HuH-7 (cell line): Measurements from ENCODE around the gene HSPA4L.

Experiments
- DNase-seq: peaks from one replicate; pipeline ENCODE4 v3.0.0; 2011; ENCODE audit warnings: low spot score

Gene HSPA4L

DNA sequence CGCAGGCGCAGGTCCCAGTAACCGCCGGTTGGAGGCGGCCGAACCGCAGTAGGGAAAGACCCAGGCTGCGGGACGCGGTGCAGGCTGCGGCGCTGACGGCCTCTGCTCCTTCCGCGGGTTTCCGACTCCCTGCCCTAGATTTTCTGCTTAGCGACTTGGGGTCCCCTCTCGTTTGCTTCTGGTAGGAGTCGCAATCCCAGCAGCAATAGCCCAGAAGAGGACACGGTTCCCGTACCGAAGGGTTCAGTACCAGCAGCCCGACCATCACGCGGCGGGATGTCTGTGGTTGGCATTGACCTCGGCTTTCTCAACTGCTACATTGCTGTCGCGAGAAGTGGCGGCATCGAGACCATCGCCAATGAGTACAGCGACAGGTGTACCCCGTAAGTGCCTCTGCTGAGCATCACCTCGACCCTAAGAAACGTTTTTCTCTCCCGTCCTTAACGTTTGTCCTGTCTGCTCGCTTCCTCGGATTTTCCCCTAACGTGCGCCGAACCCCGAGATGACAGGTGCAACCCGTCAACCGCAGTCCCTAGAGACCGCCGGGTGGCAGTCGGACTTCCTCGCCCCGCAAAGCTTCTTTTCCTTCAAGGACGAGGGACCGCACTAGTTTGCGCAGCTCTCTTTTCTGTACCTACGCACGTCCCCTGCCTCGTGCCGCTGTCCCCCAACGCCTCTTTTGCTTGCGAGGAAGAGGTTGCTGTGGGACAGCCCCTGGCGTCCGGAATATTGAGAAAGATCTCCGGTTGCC, at the start of gene HSPA4L:
TSS of gene HSPA4L (plus strand) at position 48 of the 751 bp plus-strand sequence. CDS start at position 277, 229 bp downstream.
- DNase-seq, result peak; percentile 64

DNA sequence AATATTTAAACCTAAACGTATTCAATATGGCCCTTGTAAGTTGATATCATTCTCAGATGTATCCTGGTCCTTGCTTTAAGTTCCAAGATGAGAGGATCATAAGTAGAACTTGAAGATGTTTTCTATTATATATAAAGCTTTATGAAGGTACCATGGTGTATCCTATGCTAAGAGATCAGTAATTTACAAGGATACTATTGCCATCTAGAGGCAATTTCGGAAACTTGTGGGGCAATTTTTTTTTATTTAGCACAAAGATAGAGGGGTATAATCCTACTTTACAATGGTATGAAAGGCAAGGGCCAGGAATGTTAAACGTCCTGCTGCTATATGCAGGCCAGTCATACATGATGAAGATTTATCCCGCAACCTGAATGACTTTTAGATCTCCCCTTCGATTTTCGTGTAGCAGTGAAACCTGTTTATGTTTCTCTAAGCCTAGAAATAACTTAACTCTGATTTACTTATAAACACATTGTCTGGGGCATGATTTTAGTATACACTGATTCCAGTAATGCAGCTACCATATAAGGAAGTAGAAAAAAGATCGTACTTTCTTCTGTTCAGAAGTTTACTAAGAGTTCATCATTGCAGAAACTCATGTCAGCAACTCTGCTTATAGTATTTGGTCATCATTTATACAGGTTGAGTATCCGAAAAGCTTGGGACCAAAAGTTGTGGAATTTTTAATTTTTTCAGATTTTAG, 49.3 kb upstream of the HSPA4L start:
- DNase-seq, result peak; percentile 30

DNA sequence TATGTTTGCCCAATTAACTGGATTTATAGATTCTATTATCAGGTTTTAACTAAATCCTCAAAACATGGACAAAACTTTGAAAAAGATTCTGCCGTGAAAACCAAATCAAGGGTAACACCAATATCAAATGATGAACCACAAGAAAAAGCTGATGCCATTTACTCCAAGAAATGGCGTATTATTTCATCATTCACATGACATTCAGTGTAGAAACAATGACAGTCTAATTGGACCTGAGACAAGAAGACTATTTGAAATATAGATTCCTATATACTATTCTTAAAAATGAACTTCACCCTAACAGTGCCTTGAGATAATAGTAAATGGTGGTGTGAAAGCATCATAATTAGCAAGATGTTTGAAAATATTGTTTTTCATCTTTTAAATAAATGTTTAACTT, 47.1 kb upstream of the HSPA4L start:
- DNase-seq, result no peak

DNA sequence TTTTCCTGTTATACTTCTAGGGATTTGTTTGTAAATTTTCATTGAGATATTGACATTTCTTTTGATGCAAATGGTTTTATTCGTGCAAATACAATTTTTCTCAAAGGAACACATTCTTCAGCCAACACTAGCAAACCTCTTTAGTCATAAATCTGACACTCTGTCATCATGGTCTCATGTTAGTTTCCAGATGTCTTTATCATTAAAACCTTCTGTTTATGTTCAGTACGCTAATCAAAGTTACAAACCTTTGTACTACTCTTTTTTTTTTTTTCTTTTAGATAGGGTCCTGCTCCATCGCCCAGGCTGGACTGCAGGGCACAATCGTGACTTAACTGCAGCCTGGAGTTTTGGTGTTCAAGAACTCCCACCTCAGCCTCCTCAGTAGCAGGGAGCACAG, 44.8 kb upstream of the HSPA4L start:
- no peak for DNase-seq

DNA sequence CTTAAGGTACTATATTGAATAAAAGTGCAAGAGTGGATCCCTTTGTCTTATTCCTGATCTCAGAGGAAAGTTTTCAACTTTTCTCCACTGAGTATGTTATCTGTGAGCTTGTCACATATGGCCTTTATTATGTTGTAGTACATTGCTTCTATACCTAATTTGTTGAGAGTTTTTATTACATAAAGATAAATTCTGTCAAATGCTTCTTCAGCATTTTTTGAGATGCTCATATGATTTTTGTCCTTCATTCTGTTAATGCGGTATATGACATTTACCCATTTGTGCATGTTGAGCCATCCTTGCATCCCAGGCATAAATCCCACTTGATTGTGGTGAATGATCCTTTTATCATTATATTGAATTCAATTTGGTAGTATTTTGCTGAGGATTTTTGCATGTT, 40.9 kb upstream of the HSPA4L start:
- no peak for DNase-seq

DNA sequence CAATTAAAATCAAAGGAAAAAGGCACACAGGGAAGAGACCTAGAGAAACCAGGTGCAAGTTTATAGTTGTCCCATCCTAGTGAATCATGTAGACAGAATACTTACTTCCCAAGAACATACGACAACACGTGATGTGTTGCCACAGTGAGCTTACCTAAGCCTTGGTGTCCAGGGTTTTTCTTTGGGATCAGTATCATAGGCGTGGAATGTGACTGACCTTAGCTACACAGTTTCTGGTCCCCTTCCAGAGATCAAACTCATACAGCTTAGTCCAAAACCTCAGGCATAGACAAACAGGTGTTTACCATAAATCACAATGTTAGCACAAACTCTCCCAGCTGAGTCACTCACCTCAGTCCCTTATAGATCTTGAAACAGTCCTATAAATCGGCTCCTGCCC, 34.2 kb upstream of the HSPA4L start:
- no peak for DNase-seq

DNA sequence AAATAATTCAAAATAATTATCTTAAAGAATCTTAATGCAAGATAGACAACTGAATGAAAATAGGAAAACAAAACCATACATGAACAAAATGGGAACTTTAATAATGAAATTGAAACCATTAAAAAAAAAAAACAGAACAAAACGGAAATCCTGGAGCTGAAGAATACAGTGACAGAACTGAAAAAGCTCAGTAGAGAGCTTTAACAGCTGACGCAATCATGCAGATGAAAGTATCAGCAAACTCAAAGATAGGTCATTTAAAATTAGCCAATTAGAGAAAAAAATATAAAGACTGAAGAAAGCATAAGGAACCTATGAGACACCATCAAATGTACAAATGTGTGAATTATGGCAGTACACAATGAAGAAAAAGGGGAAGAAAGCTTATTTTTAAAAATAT, 33.2 kb upstream of the HSPA4L start:
- DNase-seq, result no peak

DNA sequence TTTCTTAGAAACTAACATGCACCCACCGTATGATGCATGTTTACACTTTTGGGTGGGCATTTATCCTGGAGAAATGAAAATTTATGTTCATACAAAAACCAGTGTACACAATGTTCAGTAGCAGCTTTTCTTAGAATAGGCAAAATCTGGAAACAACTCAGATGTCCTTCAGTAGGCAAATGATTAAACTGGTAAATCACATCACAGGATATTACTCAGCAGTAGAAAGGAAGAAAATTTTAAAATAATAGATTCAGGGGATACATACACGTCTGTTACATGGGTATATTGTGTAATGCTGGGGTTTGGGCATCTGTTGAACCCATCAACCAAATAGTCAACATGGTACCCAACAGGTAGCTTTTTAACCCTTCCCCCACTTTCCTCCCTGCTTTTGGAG, 25.2 kb upstream of the HSPA4L start:
- DNase-seq, result no peak

DNA sequence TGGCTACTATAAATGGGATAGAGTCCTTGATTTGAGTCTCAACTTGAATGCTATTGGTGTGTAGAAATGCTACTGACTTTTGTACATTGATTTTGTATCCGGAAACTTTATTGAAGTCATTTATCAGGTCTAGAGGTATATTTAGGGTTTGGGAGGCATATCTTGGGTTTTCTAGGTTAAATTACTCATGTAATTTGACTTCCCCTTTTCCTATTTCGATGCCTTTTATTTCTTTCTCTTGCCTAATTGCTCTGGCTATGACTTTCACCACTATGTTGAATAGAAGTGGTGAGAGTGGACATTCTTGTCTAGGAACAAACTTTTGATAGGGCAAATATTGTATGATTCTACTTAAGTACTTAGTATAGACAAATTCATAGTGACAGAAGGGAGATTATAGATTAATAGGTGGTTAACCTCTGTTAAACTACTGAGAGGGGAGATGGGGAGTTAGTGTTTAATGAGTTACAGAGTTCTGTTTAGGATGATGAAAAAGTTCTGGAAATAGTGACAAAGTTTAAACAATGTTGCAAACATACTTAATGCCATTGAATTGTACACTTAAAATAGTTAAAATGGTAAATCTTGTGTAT, 22.8 kb upstream of the HSPA4L start:
- DNase-seq, result no peak

DNA sequence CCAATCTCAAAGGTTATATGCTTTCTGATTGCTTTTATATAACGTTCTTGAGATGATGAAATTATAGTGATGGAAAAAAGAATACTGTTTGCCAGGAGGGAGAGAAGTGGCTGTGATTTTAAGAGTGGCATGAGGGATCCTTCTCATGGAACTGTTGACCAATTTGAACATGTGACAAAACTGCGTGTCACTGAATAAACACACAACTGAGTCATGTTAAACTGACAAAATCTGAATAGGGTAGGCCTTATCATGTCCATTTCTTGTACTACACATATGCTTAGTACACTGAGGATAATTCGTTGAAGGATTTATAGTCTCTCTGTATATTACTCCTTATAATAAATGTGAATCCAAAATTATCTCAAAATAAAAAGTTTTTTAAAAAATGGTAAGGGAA, 22.2 kb upstream of the HSPA4L start:
- no peak for DNase-seq

DNA sequence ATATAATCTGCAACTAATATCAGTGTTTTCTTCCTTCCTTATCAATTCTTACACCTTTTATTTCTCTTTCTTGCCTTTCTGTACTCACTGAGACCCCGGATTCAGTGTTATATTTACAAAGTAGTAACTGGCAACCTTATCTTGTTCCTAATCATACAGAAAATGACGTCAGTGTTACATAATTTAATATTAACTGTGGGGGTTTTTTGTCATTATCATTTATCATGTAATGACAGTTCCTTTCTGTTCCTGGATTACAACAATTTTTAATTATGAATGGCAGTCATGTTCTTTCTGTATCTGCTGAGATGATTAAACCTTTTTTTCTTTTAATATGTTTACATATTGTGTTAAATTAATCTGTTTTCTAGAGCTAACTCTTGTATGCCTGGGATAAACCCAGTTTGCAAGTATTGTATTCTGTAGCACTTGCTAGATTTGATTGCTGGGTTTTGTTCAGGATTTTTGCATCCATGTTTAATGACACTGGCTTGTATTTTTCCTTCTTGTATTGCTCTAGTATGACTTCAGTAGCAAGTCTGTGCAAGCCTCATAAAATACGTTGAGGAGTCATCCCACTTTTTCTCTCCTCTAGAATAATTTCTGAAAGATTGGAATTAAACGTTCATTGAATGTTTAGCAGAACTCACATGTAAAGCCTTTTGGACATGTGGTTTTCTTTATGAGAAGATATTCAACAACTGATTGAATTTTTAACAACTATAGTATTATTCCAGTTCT, 10.4 kb upstream of the HSPA4L start:
- DNase-seq, result no peak

DNA sequence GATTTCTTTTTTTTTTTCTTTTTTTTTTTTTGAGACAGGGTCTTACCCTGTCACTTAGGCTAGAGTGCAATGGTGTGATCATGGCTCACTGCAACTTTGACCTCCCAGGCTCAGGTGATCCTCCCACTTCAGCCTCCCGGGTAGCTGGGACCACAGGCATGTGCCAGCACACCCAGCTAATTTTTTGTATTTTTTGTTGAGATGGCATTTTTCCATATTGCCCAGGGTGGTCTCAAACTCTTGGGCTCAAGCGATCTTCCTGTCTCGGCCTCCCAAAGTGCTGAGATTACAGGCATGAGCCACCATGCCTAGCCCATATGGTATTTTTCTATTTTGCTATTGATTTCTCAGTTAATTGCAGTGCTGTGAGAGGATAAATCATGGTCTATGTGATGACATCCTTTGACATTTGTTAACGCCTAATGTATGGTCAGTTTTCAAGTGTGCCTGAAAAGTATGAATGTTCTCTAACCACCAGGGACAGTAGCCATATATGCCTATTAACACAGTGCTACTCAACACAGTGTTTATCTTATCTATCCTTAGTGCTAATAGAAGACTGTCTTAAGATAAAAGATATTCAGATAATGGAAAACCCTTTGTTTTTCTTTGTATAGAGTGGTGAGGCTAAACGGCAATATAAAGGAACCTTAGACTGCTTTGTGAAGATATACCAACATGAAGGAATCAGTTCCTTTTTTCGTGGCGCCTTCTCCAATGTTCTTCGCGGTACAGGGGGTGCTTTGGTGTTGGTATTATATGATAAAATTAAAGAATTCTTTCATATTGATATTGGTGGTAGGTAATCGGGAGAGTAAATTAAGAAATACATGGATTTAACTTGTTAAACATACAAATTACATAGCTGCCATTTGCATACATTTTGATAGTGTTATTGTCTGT, 9.1 kb upstream of the HSPA4L start:
- DNase-seq, result no peak

DNA sequence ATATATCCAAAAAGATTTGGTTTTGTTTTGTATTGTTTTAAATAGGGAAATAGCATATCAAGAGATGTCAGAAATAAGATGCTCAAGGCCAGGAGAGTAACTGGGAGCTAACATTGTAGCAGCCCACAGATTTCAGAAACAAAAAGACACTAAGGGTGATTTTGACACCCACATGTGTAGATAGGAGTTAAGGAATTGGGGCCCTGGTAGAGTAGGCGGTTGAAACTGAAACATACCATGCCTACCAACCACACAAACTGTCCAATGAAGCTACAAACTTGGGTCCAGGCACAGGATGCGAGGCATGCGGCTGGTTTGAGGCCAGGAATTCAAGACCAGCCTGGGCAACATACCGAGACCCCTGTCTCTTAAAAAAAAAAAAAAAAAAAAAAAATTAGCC, 6.3 kb upstream of the HSPA4L start:
- no peak for DNase-seq

DNA sequence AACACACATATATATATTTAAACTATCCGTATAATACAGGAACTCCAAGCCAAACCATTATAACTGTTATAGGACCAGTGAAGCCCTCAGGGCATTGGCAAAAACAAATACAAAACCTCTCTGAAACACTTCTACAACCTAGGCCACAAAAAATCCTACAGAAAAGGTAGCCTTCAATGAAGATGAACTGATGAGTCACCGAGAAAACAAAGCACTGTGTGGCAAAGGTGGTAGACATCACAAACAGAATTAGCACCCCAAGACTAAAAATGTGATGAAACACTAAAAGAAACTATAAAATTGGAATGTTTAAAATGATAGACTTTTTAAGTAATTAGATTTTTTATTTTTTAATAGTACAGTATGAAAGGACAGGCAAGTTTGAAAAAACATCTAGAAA, 5.5 kb upstream of the HSPA4L start:
- no peak for DNase-seq

DNA sequence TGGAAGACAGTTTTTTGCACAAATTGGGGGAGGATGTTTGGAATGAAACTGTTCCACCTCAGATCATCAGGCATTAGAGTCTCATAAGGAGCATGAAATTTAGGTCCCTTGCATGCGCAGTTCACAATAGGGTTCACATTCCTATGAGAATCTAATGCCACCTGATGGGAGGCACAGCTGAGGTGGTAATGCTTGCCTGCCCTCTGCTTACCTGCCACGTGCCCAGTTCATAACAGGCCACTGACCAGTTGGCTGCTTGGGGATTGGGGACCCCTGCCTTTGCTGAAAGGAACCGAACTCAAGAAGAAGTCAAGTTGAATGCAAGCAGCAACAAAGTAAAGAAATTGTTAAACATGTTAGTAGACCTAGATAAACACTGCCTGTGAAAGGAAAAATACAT, 4.6 kb upstream of the HSPA4L start:
- DNase-seq, result no peak

DNA sequence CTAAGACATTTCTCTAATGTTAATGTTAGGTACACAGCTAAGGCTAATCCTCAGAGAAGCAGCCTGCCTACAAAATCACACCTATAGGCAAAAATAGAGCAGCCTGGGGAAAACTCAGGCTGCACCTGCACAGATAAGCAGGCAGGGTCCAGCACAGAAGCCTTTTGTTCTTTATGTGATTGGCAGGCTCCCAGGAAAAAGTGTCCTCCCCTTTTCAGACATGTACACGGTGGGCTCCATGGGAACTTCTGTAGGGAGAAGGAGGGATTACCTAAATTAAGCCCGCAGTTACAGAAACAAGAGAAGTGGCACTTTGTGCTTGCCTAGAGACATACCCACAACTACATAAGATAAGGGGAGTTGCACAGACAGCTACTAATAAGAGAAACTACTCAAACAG, 4.0 kb upstream of the HSPA4L start:
- DNase-seq, result no peak

DNA sequence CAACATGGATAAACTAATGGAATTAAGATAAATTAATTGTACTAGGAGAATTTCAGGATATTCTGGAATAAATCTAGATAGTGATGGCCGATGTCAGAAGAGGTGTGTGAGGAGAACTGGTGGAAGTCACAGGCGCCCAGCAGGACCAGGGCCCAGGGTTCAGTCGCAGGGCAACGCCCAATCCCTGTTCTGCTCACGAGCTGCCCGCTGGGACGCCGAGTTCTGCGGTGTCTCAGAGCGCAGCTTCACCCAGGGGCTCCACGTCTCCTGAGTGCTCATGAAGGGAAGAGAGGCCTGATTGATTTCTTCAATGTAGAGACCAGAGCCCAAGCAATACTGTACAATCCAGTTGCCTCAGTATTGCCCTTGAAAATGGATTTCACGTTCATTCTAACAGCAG, 1.5 kb upstream of the HSPA4L start:
- no peak for DNase-seq

DNA sequence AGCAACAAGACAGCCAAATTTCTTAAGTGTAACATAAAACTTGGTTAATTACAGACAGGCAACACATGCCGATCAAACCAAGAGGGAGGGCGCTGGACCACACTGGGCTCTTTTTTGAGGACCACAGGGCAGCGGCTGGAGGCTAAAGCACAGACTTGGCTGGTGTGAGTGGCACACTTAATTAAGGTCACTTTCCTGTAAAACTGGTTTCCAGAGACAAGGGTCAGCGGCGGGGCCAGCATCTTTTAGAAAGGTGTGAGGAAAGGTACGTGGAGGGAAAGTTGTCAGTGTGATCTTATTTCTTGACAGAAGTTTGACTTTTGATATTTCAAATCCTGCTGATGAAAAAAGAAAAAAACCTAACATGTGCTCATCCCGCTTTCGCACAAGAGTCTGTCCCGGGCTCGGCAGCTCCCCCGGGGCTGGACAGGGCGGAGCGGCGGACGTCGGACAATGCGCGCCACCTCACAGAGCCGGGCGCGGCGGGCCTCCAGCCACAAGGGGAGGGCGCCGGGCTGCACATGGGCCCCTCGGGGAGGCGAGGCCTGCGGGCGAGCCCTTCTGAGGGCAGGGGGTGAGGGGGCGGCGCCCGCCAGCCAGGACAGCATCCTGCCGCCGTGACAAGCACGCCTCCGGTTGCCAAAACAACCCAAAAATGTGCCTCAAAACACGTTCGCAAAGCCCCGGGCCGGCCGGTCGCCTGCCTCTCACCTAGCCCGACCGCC, 660 bp upstream of the HSPA4L start:
- peak; percentile 12 for DNase-seq

DNA sequence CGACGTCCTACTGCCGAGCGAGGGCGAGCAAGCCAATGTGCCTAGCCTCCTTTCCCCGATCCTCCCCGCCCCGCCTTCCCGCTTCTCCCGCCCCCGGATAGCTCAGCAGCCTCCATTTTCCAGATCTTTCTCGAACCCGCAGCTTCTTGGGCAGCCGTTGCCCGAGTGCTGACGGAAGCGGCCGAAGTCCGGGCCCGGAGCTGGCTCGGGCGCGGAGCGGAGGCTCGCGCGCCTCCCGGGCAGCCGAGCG, 172 bp upstream of the HSPA4L start:
- DNase-seq, result no peak

DNA sequence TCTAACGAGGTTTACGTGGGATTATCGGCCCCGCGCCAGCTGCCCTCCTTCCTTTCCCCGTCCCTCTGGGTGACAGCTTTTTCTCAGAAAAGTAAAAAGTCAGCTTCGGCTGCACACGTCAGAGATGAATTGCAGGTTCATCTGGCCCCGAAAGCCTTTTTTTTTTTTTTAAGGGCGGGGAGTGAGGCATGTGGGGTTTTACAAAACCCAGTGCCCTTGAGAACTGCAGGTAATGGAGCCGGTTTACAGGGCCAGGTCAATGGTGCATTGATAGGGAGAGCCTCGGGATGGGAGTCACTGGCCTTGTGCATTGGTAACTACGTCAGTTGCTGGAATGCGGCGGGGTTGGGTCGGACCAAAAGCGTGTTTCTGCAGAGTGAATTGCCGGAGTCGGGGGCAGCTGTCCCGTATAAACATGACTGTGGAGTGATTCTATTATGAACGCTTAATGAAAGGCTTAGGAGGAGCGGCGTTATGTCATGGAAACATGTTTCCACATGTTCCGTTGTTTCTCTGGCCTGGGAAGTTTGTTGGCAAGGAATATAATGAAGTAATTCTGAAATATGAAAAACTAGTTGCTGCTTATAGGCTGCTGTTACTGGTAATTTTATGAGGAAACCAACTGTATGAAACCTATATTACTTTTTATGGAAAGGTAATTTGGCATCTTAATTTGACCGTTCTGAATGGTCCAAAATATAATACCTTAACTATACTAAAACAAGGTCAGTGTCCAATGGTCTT, 1.1 kb downstream of the HSPA4L start:
- peak; percentile 28 for DNase-seq
